Natural killer cell treated with Interleukin-12 subunit alpha and Interleukin-12 subunit beta and Interleukin-15 and Interleukin-18, amount 100 ng/mL, for 72 hours (primary cell): ENCODE measurements around the gene ATXN7. TPM values are rescaled to one million over a fixed set of nuclear protein-coding genes. Genes with fewer than 3 reads are reported as not detected.
A peak's percentile ranks its signal among the peaks of the same experiment; 100 is the strongest.

Experiments used
- ATAC-seq, 2 donors: fragments of 150-1000 bp; cut with Tn5 transposase in 1 of 2; sonication (Bioruptor Pico), chemical (Tn5 transposase) in 1 of 2; 2 replicates each; pipeline ENCODE4 v1.10.0; 2021
- DNase-seq: peaks from one replicate; pipeline ENCODE4 v3.0.0; 2022; ENCODE audit warnings: low spot score
- H3K27ac Mint-ChIP-seq, 2 donors: 1 replicate in 1 of 2; 2 replicates in 1 of 2; pipeline ENCODE4 v1.8.0; 2022; ENCODE audit warnings: mixed read lengths in 2 of 2, mild to moderate bottlenecking in 1 of 2, moderate library complexity in 1 of 2
- H3K27me3 Mint-ChIP-seq, 2 donors: 1 replicate in 1 of 2; 2 replicates in 1 of 2; pipeline ENCODE4 v1.8.0; 2022; ENCODE audit warnings: mixed read lengths in 2 of 2
- H3K36me3 Mint-ChIP-seq: one replicate; pipeline ENCODE4 v1.8.0; 2022; ENCODE audit warnings: mixed read lengths
- H3K4me1 Mint-ChIP-seq, 2 donors: 1 replicate in 1 of 2; 2 replicates in 1 of 2; pipeline ENCODE4 v1.8.0; 2022; ENCODE audit warnings: low read depth in 2 of 2, mixed read lengths in 2 of 2, mild to moderate bottlenecking in 1 of 2
- H3K4me3 Mint-ChIP-seq: one replicate; pipeline ENCODE4 v1.8.0; 2022; ENCODE audit warnings: mixed read lengths
- H3K9me3 Mint-ChIP-seq: 2 replicates; pipeline ENCODE4 v1.8.0; 2022; ENCODE audit warnings: mixed read lengths
- total RNA-seq, 2 donors: library from RNA; stranded (reverse); gene quantifications; one replicate each; pipeline ENCODE4 v1.2.3, GENCODE V29; 2022

The ATXN7 gene, protein sequence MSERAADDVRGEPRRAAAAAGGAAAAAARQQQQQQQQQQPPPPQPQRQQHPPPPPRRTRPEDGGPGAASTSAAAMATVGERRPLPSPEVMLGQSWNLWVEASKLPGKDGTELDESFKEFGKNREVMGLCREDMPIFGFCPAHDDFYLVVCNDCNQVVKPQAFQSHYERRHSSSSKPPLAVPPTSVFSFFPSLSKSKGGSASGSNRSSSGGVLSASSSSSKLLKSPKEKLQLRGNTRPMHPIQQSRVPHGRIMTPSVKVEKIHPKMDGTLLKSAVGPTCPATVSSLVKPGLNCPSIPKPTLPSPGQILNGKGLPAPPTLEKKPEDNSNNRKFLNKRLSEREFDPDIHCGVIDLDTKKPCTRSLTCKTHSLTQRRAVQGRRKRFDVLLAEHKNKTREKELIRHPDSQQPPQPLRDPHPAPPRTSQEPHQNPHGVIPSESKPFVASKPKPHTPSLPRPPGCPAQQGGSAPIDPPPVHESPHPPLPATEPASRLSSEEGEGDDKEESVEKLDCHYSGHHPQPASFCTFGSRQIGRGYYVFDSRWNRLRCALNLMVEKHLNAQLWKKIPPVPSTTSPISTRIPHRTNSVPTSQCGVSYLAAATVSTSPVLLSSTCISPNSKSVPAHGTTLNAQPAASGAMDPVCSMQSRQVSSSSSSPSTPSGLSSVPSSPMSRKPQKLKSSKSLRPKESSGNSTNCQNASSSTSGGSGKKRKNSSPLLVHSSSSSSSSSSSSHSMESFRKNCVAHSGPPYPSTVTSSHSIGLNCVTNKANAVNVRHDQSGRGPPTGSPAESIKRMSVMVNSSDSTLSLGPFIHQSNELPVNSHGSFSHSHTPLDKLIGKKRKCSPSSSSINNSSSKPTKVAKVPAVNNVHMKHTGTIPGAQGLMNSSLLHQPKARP
- 100 to 1,000 TPM in 1 of 2 donors, 10 to 100 TPM in 1; 96.5 to 101 TPM for total RNA-seq

DNA sequence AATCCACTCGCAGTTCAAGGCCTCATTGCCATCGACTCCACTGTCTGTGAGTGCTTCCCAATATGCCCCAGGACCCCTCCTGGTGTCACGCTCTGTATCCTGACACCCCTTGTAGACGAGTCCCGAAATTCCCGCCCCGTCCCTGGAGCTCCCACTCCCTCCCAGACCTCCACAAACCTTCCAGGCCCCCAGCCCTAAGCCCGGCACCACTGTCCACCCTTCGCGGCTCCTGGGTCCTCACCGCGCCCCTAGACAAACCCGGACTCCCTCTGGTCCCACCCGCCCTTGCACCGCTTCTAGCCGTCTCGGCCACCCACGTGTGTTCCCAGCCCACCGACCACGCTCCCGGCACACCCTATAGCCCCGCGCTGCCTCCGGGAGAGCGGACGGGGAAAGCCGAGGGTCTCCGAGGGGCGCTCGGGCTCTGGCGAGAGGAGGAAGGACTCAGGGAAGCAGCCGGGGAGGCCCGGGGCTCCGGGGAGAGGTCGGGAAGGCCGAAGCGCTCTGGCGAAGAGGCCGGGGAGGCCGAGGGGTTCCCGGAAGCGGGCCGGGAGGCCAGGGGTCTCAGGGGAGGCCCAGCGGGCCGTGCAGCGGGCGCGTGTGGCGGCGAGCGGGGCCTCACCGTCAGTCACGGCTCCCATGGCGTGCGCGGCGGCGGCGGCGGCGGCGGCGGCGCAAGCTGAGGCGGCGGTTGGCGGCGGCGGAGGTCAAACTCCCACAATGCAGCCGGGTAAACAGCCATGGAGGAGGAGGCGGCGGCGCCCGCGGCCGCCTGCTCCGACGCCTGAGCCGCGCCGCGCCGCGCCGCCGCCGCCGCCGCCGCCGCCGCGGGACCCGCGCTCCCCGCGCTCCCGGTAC is at the start of gene ATXN7, which contains the start of gene THOC7:
Gene ATXN7 (plus strand): TSS at position 718 of the 858 bp plus-strand sequence. CDS start 48,732 bp downstream, outside the sequence.
Gene THOC7 (minus strand): TSS at position 656 of the 858 bp plus-strand sequence. CDS start 15 bp downstream, at position 641.
- peaks cover 33 to 37% of the 10 kb centered on the region in 2 donors for H3K4me1 Mint-ChIP-seq
- peak; percentile 86 to 92 for ATAC-seq
- H3K27ac Mint-ChIP-seq: peak within 1 kb of the TSS; percentile 91 to 96

DNA sequence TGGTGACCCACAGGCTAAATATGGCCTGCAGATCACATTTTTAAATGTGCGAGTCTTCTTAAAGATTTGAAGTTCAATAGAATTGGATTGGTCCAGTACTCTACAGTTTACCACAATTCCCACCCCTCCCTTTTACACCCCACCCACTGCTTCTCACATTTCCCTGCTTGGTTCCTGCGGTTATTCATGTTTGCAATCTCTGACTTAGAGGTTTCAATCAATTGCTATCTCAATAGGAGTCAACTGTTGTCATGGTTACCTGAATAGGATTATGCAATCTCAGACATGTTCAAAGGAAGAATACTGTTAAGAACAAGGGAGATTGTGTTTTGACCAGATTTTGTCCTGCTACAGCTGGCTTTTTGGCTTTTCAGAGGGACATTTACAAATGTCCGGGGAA is 49.4 kb upstream of the ATXN7 start:
- peaks cover 16 to 20% of the 10 kb centered on the region in 2 donors for H3K4me1 Mint-ChIP-seq
- H3K36me3 Mint-ChIP-seq: peaks cover 5% of the 10 kb centered on the region
- H3K27me3 Mint-ChIP-seq: no peaks in the 10 kb centered on the region
- DNase-seq (no peak), ATAC-seq (peak in 1 of 2 donors; percentile 28)
- H3K4me3 Mint-ChIP-seq: no peak overlapping the region
- no peak overlapping the region for H3K27ac Mint-ChIP-seq
- H3K9me3 Mint-ChIP-seq: no peaks in the 10 kb centered on the region

More for the DNA sequence above, at the start of gene ATXN7, which contains the start of gene THOC7:
- Mint-ChIP-seq H3K36me3 (peaks cover 10% of the 10 kb centered on the region), H3K27me3 (no peaks in the 10 kb centered on the region), H3K4me3 (peak within 1 kb of the TSS; percentile 97), H3K9me3 (no peaks in the 10 kb centered on the region)
- peak; percentile 69 for DNase-seq

DNA sequence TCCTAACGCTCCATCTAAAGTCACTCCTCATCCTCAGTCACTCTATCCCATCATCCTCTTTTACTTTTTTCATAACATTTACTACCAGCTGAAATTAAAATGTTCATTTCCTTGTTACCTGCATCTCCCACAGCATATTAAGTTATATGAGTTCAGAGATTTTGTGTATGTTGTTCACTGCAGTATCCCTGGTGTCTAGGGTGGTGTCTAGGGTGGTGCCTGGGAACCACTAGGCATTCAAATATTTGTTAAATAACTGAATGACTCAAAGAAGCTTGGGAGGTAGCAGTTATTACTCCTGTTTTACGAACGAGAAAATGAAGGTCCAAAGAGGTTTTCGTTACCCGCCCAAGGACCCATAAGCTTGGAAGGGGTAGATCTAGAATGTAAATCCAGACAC is 46.4 kb upstream of the ATXN7 start:
- H3K4me1 Mint-ChIP-seq: peaks cover 16 to 20% of the 10 kb centered on the region in 2 donors
- H3K27me3 Mint-ChIP-seq: no peaks in the 10 kb centered on the region
- H3K4me3 Mint-ChIP-seq: no peak overlapping the region
- ATAC-seq (no peak), DNase-seq (no peak)
- H3K36me3 Mint-ChIP-seq: peaks cover 5% of the 10 kb centered on the region
- H3K27ac Mint-ChIP-seq: no peak overlapping the region
- no peaks in the 10 kb centered on the region for H3K9me3 Mint-ChIP-seq

- DNase-seq: no peak
- H3K27ac Mint-ChIP-seq: no peak overlapping the region
- ATAC-seq: no peak
- no peaks in the 10 kb centered on the region for H3K27me3 Mint-ChIP-seq
- H3K4me1 Mint-ChIP-seq: peaks cover 16 to 20% of the 10 kb centered on the region in 2 donors
- no peak overlapping the region for H3K4me3 Mint-ChIP-seq
- H3K36me3 Mint-ChIP-seq: peaks cover 5% of the 10 kb centered on the region
- H3K9me3 Mint-ChIP-seq: no peaks in the 10 kb centered on the region
Observed at GRCh38 chr3:63818282-63819150, 45.2 kb upstream of the ATXN7 start.

GRCh38 chr3:63819151-63819398 is 44.6 kb upstream of the ATXN7 start, which contains the start of gene C3orf49:
Gene C3orf49, plus strand, starts transcription at chr3:63819299. Its CDS starts 173 bp downstream, at chr3:63819472.
- Mint-ChIP-seq H3K27ac (no peak within 1 kb of the TSS), H3K36me3 (peaks cover 5% of the 10 kb centered on the region), H3K9me3 (no peaks in the 10 kb centered on the region), H3K4me3 (no peak within 1 kb of the TSS), H3K27me3 (no peaks in the 10 kb centered on the region), H3K4me1 (peaks cover 16 to 20% of the 10 kb centered on the region in 2 donors)
- DNase-seq (no peak), ATAC-seq (no peak)

DNA sequence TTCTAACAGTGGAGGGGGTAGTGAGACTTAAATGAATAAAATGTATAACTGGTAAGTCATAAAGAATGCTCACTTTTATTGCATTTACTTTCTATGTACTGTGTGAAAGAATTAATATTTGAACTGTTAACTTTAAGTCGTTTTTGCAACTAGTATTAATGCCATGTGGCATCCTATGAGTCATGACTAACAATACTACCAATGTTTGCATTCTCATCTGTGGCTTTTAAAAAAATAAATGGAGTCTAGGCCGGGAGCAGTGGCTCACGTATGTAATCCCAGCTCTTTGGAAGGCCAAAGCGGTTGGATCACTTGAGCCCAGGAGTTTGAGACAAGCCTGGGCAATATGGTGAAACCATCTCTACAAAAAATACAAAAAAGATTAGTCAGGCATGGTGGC is 39.4 kb upstream of the ATXN7 start:
- no peak for ATAC-seq
- Mint-ChIP-seq H3K4me3 (no peak overlapping the region), H3K4me1 (no peaks in the 10 kb centered on the region), H3K9me3 (no peaks in the 10 kb centered on the region), H3K36me3 (peaks cover 3% of the 10 kb centered on the region), H3K27ac (no peak overlapping the region), H3K27me3 (no peaks in the 10 kb centered on the region)
- DNase-seq: no peak

- no peak for ATAC-seq
- H3K9me3 Mint-ChIP-seq: no peaks in the 10 kb centered on the region
Observed at GRCh38 chr3:63830526-63830925, 33.1 kb upstream of the ATXN7 start.

GRCh38 chr3:63832395-63832794 is 31.3 kb upstream of the ATXN7 start:
- H3K4me1 Mint-ChIP-seq: no peaks in the 10 kb centered on the region
- no peak overlapping the region for H3K27ac Mint-ChIP-seq
- no peaks in the 10 kb centered on the region for H3K9me3 Mint-ChIP-seq
- H3K36me3 Mint-ChIP-seq: peaks cover 5% of the 10 kb centered on the region
- H3K27me3 Mint-ChIP-seq: no peaks in the 10 kb centered on the region
- DNase-seq (no peak), ATAC-seq (no peak)
- no peak overlapping the region for H3K4me3 Mint-ChIP-seq

More at GRCh38 chr3:63830526-63830925, 33.1 kb upstream of the ATXN7 start:
- Mint-ChIP-seq H3K4me1 (no peaks in the 10 kb centered on the region), H3K4me3 (no peak overlapping the region), H3K27me3 (no peaks in the 10 kb centered on the region), H3K36me3 (peaks cover 5% of the 10 kb centered on the region), H3K27ac (no peak overlapping the region)
- DNase-seq: no peak

DNA sequence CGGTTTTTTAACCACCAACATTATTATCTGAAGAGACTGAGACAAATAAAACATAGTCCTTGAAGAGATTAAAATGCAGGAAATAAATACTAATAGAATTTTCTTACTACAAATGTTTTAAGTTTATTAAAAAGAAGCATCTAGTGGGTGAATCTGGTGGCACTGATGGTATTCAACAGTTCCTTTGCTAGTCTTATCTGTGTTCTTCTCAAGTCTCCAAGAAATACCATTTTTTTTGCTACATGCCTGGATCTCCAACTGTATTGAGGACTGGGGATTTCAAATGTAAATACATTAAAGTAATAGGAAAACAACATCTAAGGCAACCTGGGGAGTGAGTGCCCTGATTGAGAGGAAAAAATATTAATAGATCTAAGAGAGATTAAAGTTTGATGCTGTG is 22.0 kb upstream of the ATXN7 start:
- H3K9me3 Mint-ChIP-seq: peaks cover 5% of the 10 kb centered on the region
- ATAC-seq: no peak
- H3K36me3 Mint-ChIP-seq: no peaks in the 10 kb centered on the region
- no peak overlapping the region for H3K27ac Mint-ChIP-seq
- H3K4me3 Mint-ChIP-seq: no peak overlapping the region
- peaks cover 0 to 7% of the 10 kb centered on the region in 2 donors for H3K4me1 Mint-ChIP-seq
- H3K27me3 Mint-ChIP-seq: no peaks in the 10 kb centered on the region
- DNase-seq: no peak

- Mint-ChIP-seq H3K9me3 (peaks cover 5% of the 10 kb centered on the region), H3K4me3 (no peak overlapping the region), H3K27ac (no peak overlapping the region), H3K27me3 (no peaks in the 10 kb centered on the region), H3K36me3 (no peaks in the 10 kb centered on the region), H3K4me1 (peaks cover 0 to 7% of the 10 kb centered on the region in 2 donors)
- DNase-seq (no peak), ATAC-seq (no peak)
Observed at GRCh38 chr3:63842127-63842526, 21.5 kb upstream of the ATXN7 start.

- Mint-ChIP-seq H3K27me3 (no peaks in the 10 kb centered on the region), H3K36me3 (no peaks in the 10 kb centered on the region), H3K27ac (no peak overlapping the region), H3K4me1 (peaks cover 0 to 7% of the 10 kb centered on the region in 2 donors), H3K4me3 (no peak overlapping the region), H3K9me3 (peaks cover 5% of the 10 kb centered on the region)
- DNase-seq: no peak
- ATAC-seq: no peak
Observed at GRCh38 chr3:63845215-63845614, 18.5 kb upstream of the ATXN7 start.

GRCh38 chr3:63847718-63848450 is 15.8 kb upstream of the ATXN7 start:
- Mint-ChIP-seq H3K4me3 (no peak overlapping the region), H3K27ac (peak overlapping the region in 1 of 2 donors; percentile 12), H3K27me3 (no peaks in the 10 kb centered on the region), H3K36me3 (no peaks in the 10 kb centered on the region), H3K4me1 (peaks cover 8 to 9% of the 10 kb centered on the region in 2 donors), H3K9me3 (no peaks in the 10 kb centered on the region)
- DNase-seq: no peak
- no peak for ATAC-seq
